DMS79 treated with DMSO at 0.1 percent for 48 hours (cell line): Measurements from ENCODE around the gene KIF26B.
"Not testable (repeated sequence)": the region's sequence is repeated elsewhere in the genome, so short reads cannot be mapped to it uniquely, and the experiment has no call there.

Experiments used
- DNase-seq: peaks from one replicate; lab custom pipeline; 2025; lab: John Stamatoyannopoulos, UW

Gene KIF26B

DNA sequence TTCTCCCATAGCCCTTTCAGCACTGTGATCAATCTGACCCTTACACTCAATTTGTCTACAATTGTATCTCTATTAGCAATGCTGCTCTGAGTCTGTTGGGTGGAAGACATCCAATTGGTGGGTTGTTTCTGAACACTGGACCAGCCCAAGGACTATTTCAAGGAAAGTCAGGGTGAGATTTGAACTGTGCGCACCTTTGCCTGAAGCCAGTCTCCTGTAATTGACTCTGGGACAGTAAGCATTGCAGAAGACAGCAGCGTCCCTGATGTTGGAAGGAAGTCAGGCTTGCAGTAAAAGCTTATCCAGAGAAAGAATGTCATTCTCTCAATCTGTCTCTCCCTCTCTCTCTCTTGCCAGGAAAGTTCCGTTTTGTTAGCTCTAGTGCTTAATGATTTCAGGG lies 233.9 kb downstream of the KIF26B start:
- DNase-seq = no peak

DNA sequence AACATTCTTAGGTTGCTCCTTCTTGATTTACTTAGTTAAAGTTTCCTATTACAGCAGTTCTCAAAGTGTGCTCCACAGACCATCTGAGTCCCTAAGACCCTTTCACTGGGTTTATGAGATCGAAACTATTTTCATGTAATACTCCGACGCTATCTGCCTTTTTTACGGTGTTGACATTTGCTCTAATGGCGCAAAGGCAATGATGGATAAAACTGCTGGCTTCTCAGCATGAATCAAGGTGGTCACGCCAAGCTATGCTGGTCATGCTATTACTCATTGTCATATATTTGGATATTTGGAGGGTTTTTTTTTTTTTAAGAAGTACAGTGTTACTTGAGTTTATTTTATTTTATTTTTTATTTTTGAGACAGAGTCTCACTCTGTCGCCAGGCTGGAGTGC lies 235.1 kb downstream of the KIF26B start:
- no peak for DNase-seq

DNA sequence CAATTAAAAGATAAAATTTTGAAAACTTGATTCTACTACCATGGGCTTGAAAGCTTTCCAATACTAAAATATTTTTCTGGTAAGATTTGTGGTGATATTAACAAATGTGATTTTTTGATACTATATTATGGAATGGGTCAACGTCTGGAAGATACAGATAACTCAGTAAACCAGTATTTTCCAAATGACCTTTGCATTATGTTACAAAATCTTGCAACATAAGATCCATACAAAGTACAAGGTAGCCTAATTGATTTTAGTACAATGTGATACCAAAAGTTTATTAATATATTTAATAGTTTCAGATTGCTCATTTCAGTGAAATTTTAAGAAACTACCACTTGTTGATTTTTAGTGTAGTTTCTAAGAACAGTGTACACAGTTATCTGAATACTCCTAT lies 236.2 kb downstream of the KIF26B start:
- no peak for DNase-seq

DNA sequence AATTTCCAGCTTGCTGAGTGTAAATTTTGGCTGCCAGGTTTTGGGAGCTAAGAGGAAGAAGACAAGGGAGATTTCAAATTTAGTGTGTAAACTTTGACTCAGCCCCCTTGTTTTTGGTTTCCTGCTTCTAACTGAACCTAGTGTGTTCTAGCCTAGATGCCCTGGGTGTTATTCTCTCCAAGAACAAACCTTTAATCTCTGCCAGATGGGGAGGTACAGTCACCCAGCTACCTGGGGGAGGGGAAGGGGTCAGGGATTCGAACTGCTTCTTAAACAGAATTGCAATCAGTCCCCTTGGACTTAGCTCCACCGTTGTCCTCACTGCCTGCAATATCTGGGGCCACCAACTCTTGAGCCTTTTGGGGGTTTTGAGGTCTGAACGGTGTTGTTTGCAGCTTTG lies 238.9 kb downstream of the KIF26B start:
- DNase-seq = no peak

DNA sequence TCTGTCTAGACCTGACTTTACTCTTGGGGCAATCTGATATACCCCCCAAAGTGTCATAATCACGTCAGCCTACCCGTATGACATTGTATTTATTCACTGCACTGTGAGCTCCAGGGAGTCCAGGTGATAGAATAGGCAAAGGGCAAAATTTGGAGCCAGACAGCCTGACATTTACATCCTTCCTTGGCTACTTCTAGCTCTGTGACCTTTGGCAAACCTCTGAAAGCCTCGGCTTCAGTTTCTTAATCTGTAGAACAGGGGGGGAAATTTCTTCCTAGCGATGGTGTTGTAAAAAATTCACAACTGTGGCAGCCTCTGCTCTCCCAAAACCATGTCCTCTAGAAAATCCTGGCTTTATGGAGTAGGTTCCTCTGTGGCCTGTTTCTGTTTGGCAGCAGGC lies 240.9 kb downstream of the KIF26B start:
- no peak for DNase-seq

DNA sequence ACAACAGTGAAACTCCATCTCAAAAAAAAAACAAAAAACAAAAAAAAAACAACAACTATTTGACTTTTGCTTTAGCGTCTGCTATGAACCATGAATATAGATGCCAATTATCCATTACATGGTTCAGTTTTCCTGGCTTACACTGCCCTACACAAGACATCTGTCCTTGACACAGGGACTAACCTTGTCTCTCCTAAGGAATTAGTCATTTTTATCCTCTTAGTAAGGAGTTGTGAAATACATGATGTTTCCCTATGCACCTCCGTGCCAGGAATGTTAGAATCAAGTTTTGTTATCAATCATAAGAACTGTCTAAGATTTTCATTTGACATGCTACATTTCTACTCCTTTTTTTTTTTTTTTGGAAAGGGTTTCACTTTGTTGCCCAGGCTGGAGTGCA lies 241.8 kb downstream of the KIF26B start:
- no peak for DNase-seq

DNA sequence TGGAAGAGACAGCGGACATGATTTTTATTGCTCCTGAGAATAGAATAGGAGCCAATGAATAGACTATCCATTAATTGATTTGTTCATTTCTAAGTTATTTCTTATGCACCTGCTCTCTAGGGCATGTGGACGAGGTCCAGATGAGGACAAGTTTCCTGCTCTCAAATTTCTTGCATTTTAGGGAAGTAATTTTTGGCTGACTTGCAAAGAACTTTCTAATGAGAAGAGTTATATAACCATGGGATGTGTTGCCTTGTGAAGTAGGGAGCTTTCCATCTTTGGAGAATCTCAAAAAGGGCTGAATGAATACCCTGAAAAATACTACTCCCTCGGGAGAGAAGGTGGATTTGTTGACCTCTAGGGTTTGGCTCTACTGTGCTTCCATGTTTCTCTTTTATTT lies 243.0 kb downstream of the KIF26B start:
- no peak for DNase-seq

DNA sequence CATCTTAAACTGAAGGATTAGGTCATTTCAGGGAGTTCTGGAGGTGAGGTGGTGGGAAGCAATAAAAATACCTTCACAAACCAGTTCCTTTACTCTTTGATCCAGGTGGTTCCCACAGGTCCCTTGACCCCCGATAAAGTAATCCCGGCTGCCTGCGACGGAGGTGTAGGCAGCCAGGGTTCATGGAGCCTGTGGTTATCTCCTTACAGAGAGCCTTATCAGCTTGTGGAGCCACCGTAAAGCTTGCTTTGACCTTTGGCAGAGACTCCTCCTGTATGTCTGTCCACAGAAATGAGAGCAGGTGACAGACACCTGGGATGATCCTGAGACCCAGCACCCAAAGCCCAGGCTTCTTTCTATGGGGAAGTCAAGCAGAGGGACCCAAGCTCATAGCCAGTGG lies 243.4 kb downstream of the KIF26B start:
- DNase-seq = no peak

DNA sequence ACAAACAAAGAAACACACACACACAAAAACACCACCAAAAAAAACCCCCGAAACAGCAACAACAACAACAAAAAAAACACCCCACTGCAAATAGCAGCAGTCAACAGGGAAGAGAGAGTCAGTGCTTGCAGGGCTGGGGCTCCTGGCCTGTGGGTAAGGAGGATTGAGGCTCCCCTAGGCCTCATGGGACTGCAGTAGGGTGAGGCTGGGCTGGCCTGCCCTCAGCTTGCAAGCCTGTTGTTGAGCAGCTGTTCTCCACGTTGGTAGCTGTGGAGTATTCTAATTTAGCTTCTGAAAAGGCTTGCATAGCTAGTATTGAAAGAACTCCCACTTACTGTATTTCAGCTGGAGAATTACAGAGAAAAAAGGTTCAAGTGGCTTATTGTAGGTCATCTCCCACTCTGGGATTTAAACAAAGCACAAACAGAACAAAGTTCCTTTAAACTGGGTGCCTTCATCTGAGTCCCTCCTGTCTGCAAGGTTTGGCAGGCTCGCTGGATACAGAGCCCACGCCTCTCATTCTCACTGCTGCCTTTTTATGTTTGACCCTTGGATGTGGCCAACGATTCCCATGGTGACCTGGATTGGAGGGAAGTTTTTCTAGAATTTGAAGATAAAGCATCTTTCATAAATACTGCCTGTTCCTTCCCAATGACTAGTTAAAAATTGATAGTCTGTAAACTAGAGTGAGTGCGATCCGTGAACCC lies 247.2 kb downstream of the KIF26B start:
- DNase-seq = no peak

DNA sequence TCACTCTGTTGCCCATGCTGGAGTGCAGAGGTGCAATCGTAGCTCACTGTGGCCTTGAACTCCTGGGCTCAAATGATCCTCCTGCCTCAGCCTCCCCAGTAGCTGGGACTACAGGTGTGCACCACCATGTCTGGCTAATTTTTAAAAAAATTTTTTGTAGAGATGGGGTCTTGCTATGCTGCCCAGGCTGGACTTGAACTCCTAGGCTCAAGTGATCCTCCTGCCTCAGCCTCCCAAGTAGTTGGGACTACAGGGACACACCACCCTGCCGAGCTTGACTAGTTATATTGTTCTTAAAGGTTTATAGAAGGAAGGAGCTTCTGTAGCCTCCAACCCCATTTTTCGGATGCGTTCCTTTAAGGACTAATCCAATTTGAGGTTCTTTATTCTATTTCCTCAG lies 248.2 kb downstream of the KIF26B start:
- not testable (repeated sequence) for DNase-seq

DNA sequence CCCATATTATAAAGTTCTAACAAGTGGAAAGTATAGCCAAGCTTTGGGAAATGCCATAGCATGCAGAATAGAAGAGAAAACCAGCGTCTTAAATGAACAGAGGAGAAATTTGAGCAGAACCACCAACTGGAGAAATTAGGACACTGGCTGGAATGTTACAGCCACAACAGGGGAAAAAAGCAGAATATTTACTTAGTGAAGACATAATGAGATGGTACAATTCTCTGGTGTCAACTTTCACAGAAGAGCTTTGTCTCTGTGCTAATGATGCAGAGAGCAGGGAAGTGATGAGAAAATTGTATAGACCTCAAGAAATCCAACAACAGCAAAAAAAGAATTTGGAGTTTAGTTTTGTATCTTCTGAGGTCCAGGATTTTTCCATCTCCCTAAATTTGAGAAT lies 249.7 kb downstream of the KIF26B start:
- DNase-seq = no peak

DNA sequence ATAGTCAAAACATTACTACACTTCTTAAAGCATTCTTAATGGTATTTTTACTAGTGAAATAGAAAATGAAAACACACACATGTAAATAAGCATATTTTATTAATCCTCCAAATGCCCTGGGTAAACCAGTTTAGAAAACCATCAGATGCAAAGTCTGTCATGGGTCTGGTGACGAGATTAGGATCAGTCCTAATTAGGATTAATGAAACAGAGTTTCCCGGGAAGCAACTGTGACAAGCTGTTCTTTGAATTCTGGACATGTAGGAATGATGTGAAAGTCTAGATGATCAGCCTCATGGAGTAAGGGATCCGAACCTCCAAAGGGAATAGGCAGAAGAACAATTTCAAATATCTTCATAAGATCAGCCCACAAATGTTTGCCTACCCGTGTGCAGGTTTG lies 250.2 kb downstream of the KIF26B start:
- no peak for DNase-seq

DNA sequence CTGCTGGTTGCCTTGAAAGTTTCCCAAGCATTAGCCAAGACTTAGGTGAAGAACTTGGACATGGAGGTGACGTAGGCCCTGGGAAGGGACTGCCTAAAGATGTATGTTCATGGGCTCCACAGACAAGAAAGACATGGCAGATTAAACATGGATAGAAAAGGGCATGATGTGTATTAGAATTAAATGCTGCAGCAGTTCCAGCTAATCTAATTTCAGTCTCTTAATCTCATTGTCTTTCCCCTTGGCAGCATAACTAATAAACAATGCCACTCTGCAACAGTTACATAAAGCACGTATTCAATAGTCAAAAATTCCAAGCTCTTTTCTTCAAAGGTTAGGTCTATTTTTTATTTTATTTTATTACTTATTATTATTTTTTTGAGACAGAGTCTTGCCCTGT lies 251.6 kb downstream of the KIF26B start:
- DNase-seq = no peak

DNA sequence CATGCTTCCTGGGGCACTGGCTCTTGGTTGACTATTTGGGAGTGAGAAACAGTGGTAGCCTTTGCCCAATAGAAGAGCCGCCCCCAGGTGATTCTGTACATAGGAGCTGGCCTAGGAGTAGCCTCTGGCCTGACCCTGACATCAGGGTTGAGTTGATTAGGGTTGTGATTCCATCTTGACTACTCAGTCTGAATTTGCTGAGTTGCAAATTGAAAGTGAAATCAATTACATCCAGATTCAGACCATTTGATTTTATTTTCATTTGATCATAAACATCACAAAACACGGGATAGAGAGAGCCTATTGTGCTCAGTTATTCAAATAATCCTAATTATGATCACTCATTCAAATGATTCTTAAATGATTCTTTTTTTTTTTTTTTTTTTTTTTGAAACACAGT lies 253.2 kb downstream of the KIF26B start:
- no peak for DNase-seq

DNA sequence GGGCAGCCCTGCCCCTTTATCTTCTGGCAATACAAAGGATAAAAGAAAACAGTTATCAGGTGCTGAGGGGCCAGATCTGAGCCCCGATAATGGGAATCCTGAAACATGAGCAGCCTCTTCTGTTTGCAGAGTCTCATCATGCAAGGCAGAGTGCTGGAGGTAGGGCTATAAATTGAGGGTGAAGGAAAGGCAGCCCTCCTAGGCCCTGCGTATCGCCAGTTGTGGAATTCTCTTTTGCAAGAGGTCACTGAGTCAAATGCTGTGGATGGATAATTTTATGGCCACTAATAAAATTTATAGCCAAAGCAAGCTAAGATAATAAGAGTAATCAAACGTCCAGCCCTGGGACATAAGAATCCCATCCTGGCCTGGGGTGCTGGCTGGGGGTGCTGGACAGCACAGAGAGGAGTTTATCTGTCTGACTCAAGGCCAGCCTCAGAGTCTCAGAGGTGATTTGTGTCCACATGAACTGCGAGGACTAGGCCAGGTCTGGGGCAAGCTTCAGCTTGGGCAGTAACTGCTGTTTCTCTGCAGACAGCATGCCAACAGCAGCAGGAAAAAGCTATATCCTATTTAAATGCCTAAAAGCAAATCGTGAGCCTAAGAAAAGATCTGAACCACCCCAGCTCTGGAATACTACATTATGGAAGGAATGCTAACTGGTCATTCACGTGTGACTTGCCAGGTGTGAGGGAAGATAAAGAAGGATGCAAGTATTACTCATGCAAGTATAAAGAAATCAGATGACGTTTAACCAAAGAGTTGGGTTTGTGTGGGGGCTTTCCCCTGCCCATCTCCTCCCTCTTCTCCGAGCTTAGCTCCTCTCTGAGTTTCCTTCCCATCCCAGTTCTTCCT lies 254.8 kb downstream of the KIF26B start:
- no peak for DNase-seq

DNA sequence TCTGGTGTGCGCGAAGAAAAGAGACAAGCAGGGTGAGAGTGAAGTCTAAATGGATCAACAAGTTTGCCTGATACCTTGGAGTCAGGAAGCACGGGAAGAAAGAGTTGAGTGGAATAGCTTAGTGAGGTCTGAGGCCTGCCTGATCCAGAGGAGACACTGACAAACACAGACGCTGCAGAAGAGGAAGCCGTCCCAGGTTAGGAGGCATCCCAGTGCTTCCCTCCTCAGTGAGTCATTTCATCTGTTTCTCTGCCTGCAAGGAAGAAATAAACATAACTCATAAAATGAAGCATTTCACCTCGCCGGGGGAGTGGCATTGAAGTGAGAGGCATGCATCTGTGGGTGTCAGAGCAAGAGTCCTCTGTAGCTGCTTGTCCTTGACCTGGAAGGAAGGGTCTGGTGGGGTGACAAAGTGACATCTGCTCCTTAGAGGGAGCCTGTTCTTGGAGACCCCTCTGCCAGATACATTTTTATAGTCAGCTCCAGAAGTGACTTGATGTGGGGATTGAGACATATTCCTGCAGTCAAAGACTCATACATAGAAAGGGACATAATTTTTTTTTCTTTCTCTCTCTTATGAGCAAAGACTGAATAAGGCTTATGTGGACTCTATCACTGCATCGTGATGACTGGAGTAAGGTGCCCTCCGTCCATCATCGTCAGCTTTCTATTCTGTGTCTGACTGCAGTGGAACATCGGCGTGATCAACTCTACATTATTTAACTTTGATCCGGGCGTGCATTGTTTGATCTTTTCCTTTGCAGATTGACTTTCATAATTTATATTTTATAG lies 256.7 kb downstream of the KIF26B start:
- DNase-seq = no peak

DNA sequence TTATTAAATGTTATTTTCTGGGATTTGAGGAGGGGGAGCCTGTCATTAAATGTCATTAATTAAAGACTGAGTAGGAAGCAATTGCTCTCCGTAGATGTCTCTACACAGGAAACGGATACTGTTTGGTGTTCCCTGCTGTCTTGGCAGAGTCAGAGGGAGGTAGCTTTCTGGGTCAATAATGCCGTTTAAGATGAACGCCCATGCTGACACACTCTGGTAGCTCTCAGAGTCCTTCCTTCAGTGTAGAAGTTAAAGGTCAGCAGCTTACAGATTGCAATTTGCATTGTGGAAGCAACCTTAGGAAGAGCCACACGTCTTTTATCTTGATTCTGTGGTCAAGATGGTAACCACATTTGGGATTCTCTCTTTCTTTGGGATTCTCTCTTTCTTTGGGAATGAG lies 257.5 kb downstream of the KIF26B start:
- no peak for DNase-seq

DNA sequence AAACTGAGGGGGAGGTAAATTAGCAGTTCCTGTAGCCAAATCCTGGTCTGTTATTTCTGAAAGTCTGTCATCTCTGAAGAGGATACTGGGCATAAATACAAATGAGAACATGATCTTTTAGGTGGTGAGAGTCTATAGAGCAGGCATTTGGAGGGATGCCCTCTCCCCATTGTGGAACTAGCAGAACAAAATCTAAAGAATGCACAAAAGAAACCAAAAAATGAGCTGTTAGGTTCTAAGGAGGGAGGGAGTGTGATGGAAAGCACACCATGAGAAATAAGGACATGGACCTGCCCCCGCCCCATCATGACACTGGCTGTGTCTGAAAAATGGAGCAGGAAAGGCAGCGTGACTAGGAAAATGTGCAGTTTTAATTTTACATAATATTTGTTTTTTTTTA lies 262.0 kb downstream of the KIF26B start:
- no peak for DNase-seq

DNA sequence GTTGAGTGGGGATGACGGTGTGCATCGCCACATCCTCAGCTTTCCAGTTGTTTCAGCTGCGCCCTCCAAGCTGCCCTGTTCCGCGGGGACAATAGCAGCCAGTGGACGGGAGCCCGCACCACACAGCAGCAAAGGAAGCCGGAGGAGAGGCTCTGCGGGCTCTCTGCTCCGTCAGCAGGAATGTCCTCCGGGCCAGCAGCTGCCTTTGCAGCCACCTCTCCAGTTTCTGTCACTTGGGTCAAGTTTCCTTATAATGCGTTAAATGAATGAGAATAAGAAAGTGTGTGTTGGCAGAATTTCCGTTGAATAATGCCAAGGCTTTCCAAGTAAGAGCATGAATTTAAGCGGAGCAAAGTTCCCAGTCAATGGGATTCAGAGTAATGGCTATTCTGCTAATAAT lies 263.3 kb downstream of the KIF26B start:
- no peak for DNase-seq

DNA sequence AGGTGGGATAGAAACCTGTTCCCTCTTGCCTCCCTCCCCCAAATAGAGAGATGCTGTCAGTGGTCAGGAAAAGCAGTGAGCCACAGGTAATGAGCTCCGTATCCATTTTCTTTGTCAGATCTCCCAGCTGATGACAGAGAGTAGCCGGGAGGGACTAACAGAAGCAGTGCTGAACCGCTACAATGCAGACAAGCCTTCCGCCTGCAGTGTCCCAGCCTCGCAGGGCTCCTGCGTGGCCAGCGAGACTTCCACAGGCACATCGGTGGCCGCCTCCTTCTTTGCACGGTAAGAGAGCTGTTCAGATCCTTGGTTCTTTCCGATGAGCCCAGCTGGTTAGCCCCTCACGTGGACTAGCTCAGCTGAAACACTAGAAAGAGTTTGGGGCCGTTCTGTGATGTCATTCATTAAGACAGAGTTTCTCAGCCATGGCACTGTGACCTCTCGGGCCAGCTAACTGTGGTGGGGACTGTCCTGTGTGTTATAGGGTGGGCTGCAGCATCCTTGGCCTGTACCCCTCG lies 264.7 kb downstream of the KIF26B start:
- DNase-seq = no peak

DNA sequence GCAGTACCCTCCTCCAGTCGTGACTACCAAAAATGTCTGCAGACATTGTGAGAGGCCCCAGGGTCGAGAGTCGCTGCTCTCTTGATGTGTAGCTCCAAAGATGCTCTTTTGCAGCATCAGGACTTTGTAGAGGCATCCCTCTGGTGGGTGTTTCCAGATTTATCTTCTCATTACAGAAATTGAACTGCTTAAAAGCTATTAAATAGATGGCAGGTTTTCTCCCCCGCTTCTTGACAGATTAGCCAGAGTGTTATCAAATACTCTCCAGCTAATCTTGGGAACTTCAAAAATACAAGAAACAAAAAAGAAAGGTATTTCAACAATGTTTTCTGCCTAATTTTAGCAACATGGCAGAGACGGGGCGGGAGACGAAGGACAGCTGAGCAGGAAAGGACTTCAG lies 265.2 kb downstream of the KIF26B start:
- DNase-seq = no peak

DNA sequence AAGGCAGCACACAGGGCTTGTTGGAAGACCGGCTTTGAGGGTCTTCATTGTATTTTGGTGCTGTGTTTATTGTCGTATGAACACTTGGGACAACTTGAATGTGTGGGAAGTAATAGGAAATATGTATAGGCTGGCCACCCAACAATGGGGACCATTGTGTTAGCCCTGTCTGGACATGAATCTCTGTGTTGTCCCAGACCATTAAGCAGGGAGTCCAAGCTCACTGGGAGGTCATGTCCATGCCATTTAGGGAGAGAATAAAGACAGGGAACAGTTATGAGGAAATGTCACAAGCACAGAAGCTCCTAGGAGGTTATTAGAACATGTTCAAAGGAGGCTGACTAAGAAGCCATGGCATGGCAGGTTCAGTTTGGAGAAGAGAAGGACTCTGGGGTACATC lies 266.1 kb downstream of the KIF26B start:
- DNase-seq = no peak

DNA sequence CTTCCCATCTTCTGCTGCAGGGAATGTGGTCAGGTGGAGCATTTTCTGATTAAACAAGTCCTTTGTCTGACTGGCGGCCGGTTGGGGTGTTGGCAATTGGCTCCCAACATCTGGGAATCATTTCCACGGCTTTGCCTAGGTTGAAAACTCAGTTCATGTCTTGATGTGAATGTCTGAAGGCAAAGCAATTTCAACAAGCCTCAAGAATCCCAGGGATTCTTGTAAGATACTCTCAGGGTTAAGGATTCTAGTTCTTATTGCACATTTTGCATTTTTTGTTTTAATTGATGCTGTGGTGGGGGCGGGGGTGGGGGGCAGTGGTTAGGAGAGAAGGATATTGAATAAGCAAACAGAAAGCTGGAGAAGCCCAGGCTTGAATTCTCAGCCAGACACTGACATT lies 273.9 kb downstream of the KIF26B start:
- no peak for DNase-seq
